HG02678 (cell line): ENCODE data around the gene PRR20G.
"Not testable (repeated sequence)": the region's sequence is repeated elsewhere in the genome, so short reads cannot be mapped to it uniquely, and the experiment has no call there.

Source experiments
- ATAC-seq: cut with Tn5 transposase; IDR thresholded peaks from one replicate; pipeline ENCODE4 v1.9.1; 2021; ENCODE audit warnings: mild to moderate bottlenecking, moderate library complexity; ENCODE audit not compliant: unreplicated experiment

PRR20G gene

DNA sequence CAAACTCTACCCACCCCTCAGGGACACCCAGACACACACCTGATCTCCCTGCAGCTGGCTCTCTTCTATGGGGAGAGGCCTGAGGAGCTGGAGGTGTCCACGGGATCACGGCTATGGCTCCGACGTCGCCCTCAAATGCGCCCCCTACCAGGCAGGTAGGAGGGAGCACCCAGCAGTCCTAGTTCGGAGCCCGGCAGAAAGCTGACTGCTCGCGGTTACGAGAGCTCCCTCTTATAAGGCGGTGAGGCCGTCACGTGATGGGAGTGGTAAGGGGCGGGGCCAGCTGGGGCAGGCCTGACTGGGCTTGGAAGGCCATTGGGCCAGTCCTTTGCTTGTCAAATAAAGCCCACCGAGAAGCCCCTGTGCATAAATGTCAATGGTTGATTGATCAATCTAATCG is at the start of gene PRR20G:
Gene PRR20G, minus strand, starts transcription at position 207 of the 400 bp plus-strand sequence. CDS start 681 bp downstream, outside the sequence.
- ATAC-seq, result no peak

DNA sequence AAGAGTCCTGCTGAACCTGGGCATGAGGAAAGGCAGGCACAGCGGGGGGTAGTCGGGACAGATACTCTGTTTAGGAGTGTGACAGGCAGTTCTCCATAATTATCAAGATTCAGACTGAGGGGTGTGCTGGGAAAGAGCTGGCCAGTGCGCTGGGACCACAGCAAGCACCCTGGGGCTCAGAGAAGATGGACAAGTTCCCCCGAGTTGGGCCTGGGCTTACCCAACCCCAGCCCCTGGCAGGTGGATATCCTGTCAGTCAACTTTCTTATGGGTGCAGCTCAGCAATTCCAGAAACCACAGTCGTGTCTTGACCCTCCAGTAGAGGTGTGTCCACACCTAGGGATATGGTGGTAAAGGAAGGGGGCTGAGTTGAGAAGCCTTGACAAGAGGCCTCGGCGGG is 49.2 kb upstream of the PRR20G start:
- ATAC-seq, result no peak

DNA sequence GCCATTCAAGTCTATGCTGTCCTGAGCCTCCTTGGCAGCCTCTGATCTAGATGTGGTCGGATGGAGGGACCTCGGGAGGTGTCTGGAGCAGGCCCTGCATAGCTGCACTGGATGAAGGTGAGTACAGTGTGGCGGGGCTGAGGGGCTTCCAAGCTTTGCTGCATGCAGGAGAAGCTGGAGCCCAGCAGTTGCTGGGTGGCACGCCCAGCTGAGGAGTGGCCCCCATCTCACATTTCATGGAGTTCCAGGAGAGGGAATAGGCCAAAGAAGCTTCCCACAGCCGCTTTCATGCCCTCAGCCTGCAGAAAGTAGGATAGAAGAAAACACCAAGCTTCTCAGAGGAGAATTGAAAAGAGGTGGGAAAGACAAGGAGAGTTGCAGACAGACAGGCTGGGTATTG is 48.3 kb upstream of the PRR20G start:
- ATAC-seq, result no peak

GRCh38 chr3:127330385-127330784 is 42.5 kb upstream of the PRR20G start:
- no peak for ATAC-seq

- ATAC-seq, result no peak
These were observed 41.9 kb upstream of the PRR20G start for GRCh38 chr3:127329631-127330285.

DNA sequence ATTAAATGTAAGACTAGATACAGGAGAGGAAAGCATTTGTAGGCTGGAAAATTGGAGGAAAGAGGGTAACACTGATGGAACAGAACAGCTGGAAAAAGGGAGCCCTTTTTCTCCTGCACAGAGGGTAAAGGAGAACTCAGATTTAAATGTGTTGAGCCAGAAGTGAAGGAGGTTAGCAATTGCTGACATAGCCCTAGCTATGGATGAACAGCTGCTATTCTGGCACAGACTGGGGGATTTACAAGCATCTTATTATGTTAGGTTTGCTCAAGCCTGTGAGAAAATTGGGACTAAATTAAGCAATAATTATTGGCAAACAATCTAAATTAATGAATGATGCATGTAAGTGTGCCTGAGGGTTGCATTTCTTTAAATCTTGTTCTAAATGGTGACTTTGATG is 40.6 kb upstream of the PRR20G start:
- ATAC-seq, result no peak

GRCh38 chr3:127326341-127326740 is 38.5 kb upstream of the PRR20G start:
- ATAC-seq, result no peak

DNA sequence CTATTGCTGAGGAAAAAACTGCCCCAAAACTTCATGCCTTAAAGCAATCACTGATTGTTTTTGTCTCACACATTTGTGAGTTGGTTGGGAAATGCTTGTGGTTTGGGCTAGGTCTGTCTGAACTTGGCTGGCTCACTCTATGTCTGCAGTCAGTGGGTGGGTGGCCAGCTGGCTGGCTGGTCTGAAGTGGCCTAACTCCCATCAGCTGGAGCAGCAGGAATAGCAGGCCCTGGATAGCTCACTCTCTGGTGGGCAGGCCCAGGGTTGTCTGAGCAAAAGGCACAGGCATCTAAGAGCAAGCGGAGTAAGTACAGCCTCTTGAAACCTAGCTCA is 37.7 kb upstream of the PRR20G start:
- ATAC-seq, result no peak

DNA sequence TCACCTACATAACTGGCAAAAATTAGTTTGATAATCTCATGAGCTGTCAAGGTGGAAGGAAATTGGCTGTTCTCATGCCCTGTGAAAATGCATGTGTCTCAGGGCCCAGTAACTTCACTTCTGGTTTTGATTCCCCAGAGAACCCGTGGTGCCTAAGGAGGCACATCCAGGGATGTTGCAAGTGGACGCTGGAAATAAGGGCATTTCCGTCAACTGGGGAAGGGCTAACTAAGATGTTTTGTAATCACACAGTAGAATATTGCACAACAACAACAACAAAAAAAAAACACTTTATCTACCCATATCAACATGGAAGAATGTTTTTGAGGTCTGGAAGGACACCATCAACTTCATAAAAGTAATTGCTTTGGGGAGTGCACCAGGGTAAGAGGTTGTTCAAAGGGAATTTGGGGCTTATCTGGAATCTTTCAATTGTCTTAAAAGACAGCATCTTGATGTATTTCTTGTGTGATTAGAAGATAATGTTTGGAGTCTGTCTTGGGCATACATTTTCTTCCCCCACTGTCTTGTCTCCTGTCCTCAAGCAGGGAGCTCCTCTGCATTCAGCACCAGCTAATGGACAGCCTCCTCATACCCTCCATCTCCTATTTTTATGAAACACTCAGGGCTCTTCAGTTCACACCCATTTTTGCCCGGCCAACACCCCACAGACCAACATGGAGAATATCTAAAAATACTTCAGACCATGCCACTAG is 37.2 kb upstream of the PRR20G start:
- no peak for ATAC-seq

DNA sequence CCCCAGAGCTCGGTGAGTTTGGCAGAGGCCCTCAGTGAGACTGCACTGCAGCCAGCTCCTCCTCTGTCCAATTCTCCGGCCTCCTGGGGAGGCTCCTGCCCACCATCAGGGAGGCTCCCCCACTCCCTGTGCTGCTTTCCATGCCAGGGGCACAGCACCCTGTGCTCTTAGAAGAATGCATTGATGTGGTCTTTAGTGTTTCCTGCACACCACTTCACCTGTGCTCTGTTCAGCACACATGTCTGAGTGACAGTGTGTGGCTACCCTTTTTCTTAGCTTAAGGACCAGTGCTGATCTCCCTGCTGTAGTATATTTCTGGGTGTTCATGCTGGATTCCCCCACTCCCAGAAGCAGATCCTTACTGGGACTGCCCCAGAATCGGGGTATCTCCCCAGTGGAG is 36.2 kb upstream of the PRR20G start:
- ATAC-seq, result no peak

DNA sequence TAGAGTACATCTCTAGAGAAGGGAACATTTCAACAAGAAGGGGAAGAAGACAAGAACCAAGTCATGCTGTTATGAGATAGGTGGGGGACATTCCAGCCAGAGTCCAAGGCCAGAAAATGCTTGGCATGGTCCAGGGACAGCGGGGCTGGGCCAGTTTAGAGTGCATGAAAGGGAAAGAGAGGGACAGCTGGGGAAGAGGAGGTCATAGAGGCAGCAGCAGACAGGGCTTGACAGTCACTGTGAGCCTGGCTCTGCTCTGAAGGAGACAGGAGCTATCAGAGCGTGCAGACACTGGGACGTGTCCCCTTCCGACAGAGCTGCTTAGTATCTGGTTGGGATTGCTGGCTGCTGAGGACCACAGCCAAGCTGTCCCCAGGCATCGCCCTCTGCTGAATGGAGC is 35.7 kb upstream of the PRR20G start:
- ATAC-seq, result no peak

GRCh38 chr3:127321371-127321770 is 33.5 kb upstream of the PRR20G start:
- ATAC-seq, result no peak

- no peak for ATAC-seq
These were observed 32.8 kb upstream of the PRR20G start for GRCh38 chr3:127320529-127321121.

GRCh38 chr3:127316685-127317084 is 28.8 kb upstream of the PRR20G start:
- no peak for ATAC-seq

- no peak for ATAC-seq
These were observed 25.0 kb upstream of the PRR20G start for GRCh38 chr3:127312818-127313217.

DNA sequence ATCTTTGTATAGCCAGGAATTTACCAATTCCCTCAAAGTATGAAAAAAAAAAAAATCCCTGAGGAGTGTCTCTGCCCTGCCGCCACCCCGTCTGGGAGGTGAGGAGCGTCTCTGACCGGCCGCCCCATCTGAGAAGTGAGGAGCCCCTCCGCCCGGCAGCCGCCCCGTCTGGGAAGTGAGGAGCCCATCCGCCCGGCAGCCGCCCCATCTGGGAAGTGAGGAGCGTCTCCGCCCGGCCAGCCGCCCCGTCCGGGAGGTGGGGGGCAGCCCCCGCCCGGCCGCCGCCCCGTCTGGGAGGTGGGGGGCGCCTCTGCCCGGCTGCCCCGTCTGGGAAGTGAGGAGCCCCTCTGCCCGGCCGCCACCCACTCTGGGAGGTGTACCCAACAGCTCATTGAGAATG is 21.0 kb upstream of the PRR20G start:
- not testable (repeated sequence) for ATAC-seq

DNA sequence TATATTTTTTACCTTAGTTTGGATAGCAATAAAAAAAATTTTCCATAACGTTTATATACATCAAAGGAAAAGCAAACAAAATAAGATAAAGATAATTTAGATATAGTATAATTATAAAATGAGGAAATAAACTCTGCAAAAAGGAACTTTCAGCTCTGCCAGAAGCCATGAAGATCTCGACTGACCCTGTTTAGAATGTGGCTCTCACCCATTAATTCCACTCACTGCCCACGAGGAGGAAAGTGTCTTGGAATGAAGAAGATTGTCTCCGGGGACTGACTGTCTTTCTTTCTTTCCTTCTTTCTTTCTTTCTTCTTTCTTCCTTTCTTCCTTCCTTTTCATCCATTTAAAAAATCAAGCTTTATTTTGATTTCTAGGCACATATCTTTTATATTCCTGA is 20.1 kb upstream of the PRR20G start:
- no peak for ATAC-seq

DNA sequence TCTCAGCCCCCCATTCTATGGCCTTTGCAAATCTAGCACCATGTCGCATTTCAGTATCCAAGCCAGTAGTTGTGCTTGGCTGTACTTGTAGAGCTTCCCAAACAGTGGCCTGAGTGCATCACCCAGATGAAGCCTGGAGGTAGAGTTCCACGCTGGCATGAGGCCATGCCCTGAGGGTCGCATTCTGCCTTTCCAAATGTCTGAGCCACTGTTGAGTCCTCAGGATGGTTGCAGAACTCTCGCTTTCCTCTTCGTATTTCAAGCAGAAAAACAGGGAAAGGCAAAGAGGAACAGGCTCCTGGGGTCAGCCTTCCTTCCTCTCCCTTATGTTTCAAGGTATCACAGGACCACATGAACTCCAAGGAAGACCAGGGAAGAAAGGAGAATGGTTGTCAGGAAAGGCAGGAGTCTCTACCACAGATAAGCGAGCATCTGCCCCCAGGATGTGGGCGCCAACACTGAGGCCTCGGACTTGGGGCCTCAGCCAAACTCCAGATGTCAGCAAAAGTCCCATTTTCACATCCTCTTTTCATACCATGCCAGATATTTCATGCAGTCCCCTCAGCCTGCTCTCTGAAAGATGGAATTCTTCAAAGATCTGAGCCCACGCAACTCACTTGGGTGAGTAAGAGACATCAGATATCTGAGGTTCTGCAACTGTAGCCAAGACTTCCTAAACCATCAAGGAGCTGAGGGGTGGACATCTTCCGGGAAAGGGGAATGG is 19.4 kb upstream of the PRR20G start:
- ATAC-seq, result no peak

DNA sequence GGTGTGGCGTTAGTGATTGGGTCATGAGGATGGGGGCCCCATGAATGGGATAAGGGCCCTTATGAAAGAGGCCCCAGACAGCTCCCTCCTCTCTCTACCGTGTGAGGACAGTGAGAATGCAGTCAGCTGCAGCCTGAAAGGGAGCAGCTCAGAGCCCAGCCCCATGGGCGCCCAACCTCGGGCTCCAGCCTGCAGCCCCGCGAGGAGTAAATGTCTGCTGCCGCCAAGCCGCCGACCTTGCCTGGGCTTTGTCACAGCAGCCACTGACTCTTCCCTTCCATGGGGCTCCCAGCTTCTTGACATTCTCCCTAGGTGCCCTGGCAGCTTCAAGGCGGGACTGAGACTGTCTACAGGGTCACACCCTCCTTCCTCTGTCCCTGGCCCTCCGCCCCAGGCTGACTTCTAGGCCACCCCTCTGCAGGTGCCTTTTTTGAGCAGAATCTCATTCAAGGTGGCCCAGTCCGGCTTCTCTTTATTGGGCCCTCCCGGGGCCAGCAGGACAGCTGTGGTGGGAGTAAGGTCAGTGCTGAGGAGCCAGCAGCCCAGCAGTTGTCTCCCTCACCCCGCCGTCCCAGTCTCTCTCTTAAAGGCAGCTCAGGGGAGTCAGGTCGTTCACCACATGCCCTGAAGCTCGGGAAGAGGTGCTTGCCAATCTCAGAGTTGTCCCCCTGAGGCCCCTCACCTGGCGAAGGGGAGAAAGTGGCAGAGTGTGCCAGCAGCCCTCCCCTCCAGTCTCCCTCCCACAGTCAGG is 18.7 kb upstream of the PRR20G start:
- ATAC-seq, result no peak

DNA sequence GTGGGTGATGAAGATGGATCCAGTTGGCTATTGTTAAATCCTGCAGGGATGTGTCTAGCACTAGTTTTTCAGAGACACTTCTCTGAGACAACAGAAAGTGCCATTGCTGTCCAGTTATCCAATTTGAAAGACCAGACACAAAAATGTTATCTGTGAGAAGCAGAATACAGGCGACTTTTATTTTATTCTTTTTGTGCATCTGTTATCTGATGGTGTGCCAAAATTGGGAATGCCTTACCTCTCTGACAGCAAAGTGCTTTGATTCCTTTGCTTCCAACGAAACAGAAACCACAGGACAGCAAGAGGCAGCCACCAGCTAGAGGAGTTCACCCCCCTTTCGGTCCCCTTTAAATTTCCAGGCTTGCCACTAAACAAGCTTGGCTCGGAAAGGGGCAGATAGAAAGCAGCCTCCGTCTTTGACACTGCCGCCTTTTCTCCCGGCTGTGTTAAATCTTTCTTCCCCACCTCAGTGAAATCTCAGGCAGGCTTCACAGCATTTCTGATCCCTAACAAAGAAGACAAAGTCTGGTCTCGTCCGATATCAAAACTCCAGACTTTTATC is 17.7 kb upstream of the PRR20G start:
- no peak for ATAC-seq
